UCSD-AML1 (cell line): ENCODE results near the gene MAK.
"Not testable (repeated sequence)": the region's sequence is repeated elsewhere in the genome, so short reads cannot be mapped to it uniquely, and the experiment has no call there.

Source experiments
- DNase-seq: peaks from one replicate; lab custom pipeline; 2025; ENCODE audit not compliant: unreplicated experiment; lab: John Stamatoyannopoulos, UW

MAK gene

GRCh38 chr6:10791673-10792072, 46.7 kb downstream of the MAK start:
- DNase-seq: no peak

- DNase-seq: no peak
Observed at GRCh38 chr6:10779076-10779475, 59.3 kb downstream of the MAK start.

DNA sequence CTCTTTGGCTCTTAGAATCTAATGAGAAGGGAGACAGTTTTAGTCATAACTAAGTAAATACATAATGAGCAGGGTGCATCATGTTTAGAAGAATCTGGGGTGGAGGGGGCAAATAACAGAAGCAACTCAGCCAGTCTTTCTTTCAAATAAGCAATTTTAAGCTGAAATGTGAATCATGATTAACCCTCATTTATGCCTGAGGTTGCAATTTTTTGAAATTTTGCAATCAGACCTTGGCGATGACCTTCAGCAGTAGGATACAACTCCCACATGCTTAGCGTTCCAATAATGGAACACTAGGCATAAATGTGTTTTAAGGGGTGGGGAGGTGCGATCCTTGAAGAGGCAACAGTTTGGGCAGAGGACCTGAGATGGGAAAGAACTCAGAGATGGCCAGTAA, 60.1 kb downstream of the MAK start:
- no peak for DNase-seq

DNA sequence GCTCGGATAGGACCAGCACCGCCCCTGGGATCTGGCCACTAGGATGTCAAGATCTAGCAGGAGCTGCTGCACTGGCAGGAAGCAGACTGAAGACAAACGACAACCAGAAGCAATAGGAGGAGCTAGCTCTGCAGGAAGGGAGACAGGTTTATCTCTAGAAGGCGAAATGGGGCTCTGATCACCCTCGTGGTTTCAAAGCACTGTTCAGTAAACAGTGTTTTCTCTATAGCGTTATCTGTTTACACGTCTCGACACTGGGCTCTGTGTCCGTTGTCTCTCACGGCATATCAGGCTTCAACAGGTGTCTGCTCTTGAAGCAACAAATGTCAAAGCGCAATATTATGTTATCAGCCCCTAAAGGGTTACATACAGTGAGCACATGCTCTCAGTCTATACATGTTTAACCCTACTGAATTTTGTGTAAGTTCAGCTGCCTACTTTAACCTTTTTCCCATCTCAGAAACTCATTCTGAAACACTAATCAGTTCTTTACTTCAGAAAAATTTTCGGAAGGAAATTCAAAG, 66.9 kb downstream of the MAK start:
- no peak for DNase-seq

DNA sequence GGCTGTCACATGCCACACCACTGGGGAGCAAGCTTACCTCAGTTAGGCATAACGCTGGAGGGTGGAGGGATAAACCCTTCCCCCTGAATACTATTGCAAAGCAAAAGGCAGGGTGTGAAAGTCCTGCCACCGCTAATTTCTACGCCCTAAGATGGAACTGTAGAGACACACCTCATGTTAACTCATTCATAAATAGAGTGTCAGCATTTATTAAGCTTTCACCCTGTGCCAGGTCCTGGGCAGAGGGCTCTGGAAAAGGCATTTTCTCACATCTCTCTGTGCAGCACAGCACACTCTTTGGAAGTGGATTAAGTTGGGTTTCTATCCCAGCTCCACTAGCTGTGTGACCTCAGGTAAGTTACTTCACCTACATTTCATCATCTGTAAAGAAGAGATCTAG, 68.9 kb downstream of the MAK start:
- DNase-seq: no peak

DNA sequence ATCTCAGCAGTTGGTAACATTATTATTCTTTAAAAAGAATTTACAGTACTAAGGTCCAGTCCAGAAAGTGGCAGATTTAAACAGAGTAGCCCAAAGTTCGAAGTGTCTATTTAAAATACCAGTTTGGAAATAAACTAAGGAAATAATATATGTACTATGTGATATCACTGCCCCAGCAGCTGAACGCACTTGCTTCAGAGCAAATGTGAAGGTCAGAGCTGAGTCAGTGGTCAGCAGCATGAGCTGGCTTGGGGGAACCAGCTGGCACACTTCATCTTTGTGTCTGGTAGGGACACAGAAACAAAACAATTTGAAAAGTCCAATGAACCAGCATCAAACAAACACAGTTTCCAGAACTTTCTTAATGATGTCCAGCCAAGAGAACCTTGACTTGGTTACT, 75.3 kb downstream of the MAK start:
- DNase-seq: no peak

GRCh38 chr6:10759884-10760329, 78.4 kb downstream of the MAK start:
- no peak for DNase-seq

DNA sequence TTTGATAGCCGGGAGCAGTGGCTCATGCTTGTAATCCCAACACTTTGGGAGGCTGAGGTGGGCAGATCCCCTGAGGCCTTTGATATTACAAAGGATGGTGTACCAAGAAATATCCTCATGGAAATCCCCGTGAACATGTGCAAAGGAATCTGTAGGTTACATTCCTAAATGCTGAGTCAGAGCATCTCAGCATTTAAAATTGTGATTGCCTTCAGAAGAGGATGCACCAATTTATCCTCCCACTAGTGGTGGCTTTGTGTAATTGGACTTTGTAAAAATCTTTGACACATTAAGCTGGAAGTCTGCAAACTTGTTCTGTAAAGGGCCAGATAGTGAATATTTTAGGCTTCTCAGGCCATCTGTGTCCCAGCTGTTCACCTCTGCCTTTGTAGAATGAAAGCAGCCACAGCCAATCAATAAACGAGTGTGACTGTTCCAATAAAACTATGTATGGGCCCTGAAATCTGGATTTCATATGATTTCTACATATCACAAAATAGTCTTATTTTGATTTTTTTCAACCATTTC, 79.0 kb downstream of the MAK start:
- no peak for DNase-seq

GRCh38 chr6:10756085-10756484, 82.3 kb downstream of the MAK start:
- no peak for DNase-seq

GRCh38 chr6:10751757-10752156, 86.6 kb downstream of the MAK start:
- not testable (repeated sequence) for DNase-seq

DNA sequence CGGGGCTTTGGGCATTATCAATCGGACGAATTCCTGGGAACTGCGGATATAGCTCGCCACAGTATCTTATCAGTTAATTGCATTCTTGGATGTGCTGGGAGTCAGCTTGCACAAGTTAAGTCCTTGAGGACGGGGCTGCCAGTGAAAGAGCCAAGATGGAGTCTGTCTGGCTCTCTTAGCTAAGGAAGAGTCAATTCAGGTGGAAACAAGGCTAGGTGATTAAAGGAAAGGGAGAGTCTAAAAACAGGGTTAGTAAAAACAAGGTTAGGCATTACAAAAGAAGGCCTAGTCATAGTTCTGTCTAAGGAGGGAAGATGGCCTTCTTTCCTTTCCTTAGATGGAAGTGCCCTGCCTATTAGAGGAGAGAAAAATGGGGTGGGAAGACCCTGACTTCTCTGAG, 87.8 kb downstream of the MAK start:
- not testable (repeated sequence) for DNase-seq

GRCh38 chr6:10749734-10750133, 88.6 kb downstream of the MAK start:
- DNase-seq: no peak

DNA sequence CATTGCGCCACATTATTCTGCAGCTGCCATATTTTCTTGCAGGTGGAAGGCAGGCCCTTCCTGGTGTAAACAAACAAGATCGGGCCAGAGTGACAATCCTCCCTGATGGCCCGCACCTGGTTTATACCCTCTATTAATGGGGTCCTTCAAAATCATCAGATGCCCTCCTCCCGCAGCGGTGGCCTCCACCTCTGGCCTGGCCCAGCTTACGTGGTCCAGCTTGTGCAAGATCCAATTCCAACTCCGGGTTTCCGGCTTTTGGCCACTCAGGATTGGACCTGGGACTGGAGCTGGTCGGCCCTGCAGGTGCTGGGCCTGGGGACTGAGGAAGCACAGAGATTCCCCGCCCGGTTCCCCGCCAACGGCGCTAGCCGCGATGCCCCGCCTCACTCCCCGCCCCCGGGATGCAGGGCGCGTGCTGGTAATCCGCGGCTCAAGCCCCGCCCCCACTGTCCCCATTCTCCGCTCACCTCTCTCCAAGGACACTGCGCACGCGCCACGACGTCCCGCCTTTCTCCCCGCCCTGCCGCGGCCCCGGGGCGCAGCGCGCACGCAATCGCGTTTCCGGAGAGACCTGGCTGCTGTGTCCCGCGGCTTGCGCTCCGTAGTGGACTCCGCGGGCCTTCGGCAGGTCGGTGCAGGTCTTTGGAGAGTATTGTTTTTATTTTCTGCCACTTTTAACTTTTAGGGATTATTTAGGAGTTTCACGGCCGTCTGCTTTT, 90.9 kb downstream of the MAK start, which contains the start of gene TMEM14B:
TMEM14B (plus strand) TSS at position 555 of the 722 bp plus-strand sequence. CDS start 1,441 bp downstream, outside the sequence.
- peak; percentile 99 for DNase-seq

DNA sequence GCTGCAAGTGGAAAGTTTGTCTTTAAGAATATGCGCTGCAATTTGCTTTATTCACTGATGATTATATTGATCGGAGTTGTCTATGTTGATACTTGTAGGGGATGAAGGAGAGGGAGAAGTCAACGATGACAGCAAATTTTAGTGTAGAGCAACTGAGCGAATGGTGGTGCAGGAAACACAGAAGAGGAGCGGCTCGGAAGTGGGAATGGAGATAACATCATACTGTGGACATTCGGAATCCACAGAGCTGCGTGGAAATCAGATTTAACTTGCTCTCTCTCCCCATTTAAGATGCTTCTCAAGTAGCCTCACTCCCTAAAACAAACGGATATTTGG, 91.5 kb downstream of the MAK start:
- DNase-seq: no peak

GRCh38 chr6:10745116-10745515, 93.2 kb downstream of the MAK start:
- DNase-seq: no peak

DNA sequence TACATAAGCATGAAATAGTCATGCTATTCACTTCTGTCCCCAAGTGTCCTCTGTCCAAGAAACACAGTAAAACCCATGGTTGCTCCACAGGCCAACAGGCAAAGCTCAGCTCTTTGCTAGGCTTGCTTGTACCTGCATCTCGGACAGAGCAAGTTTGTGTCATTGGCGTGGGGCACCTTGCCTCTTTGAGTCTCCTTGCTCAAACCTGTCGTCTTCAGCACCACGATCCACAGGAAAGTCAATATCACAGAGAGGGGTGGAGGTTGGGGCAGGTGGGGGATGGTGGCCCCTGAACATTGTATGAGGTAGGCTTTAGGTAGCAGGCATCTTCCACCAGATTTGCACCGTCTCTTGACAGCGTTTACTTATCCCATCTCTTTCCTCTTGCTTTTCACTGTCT, 94.8 kb downstream of the MAK start:
- DNase-seq: no peak

GRCh38 chr6:10742251-10742650, 96.1 kb downstream of the MAK start:
- no peak for DNase-seq

- not testable (repeated sequence) for DNase-seq
Observed at GRCh38 chr6:10741643-10742042, 96.7 kb downstream of the MAK start.

DNA sequence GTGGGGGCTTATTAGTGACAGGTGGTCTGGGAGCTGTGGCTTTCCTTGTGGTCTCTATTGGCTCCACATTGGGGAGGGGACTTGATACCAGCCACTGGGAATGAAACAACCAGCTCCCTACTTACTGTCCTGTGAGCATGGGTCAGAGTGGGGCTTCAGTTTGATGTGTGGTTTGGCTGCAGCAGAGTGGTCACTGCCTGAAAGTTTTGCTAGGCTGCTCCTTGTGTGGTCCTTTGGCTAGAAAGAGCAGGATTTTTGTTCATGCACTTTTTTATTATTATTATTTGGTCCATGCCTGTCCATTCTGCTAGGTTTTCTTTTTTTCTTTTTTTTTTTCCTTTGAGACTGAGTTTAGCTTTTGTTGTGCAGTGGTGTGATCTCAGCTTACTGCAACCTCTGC, 98.3 kb downstream of the MAK start:
- DNase-seq: no peak

- DNase-seq: no peak
Observed at GRCh38 chr6:10736731-10737130, 101.6 kb downstream of the MAK start.

- no peak for DNase-seq
Observed at GRCh38 chr6:10733863-10734262, 104.5 kb downstream of the MAK start.

DNA sequence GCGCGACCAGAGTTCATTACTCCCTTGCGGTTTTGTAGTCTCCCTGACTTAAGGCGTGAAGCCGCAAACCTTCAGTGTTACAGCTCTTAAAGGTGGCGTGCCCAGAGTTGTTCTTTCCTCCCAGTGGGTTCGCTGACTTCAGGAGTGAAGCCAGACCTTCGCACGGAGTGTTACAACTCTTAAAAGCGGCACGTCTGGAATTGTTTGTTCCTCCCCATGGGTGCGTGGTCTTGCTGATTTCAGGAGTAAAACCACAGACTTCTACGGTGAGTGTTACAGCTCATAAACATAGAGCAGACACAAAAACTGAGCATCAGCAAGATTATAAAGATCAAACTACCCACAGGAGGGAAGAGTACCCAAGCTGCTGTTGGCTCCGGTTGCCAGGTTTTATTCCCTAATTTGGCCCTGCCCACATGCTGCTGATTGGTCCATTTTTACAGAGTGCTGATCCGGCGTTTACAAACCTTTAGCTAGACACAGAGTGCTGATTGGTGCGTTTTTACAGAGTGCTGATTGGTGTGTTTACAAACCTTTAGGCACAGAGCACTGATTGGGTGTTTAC, 105.1 kb downstream of the MAK start:
- DNase-seq: no peak
